Measurements from ENCODE around the gene GPD2.
"Not testable (repeated sequence)": the region's sequence is repeated elsewhere in the genome, so short reads cannot be mapped to it uniquely, and the experiment has no call there.

GPD2 gene

GRCh38 chr2:156592809-156593593 is 156.8 kb downstream of the GPD2 start:
- no peak for DNase-seq

GRCh38 chr2:156593594-156593921 is 157.4 kb downstream of the GPD2 start:
- DNase-seq: no peak

GRCh38 chr2:156598563-156598962 is 162.4 kb downstream of the GPD2 start:
- DNase-seq: no peak

GRCh38 chr2:156600196-156600595 is 164.0 kb downstream of the GPD2 start:
- DNase-seq: no peak

GRCh38 chr2:156601855-156602551 is 165.8 kb downstream of the GPD2 start:
- DNase-seq: no peak

GRCh38 chr2:156602552-156602933 is 166.4 kb downstream of the GPD2 start:
- no peak for DNase-seq

GRCh38 chr2:156615836-156616322 is 179.7 kb downstream of the GPD2 start:
- DNase-seq: no peak

GRCh38 chr2:156618071-156618470 is 181.9 kb downstream of the GPD2 start:
- DNase-seq: not testable (repeated sequence)

GRCh38 chr2:156619021-156619539 is 182.9 kb downstream of the GPD2 start:
- DNase-seq: no peak

- DNase-seq: no peak
These were observed 186.3 kb downstream of the GPD2 start for GRCh38 chr2:156622491-156622890.

GRCh38 chr2:156625360-156626170 is 189.4 kb downstream of the GPD2 start:
- DNase-seq: no peak

- DNase-seq: no peak
These were observed 190.8 kb downstream of the GPD2 start for GRCh38 chr2:156626931-156627330.

- DNase-seq: no peak
These were observed 194.6 kb downstream of the GPD2 start for GRCh38 chr2:156630579-156631337.

GRCh38 chr2:156635646-156636045 is 199.5 kb downstream of the GPD2 start:
- no peak for DNase-seq

Measured in NCI-H2029 treated with DMSO at 0.1 percent for 48 hours (cell line).